Measurements from ENCODE around the gene DAG1.

Gene DAG1

GRCh38 chr3:49469936-49470713 lies at the start of gene DAG1:
DAG1 (plus strand) TSS chr3:49470267; CDS start chr3:49510535, 40,268 bp downstream.
- Histone ChIP-seq H3K27me3 (replicated peaks; ENCODE audit: control insufficient read depth, insufficient read depth, low read length) (no peaks in the 10 kb centered on the region), H3K4me1 (ENCODE audit: control insufficient read depth, insufficient read depth, low read length) (peaks cover 34% of the 10 kb centered on the region), H3K9me3 (ENCODE audit: control insufficient read depth, low read length) (no peaks in the 10 kb centered on the region), H3K4me3 (ENCODE audit: low read length) (peak within 1 kb of the TSS; percentile 88), H3K9ac (ENCODE audit: low read length) (peak within 1 kb of the TSS; percentile 93), H3K36me3 (ENCODE audit: control insufficient read depth, insufficient read depth, low read length, severe bottlenecking) (no peaks in the 10 kb centered on the region)
- peak; percentile 98 for DNase-seq (ENCODE audit: low read depth)

- H3K9me3 ChIP-seq (ENCODE audit: control insufficient read depth, low read length): no peaks in the 10 kb centered on the region
- H3K9ac ChIP-seq (ENCODE audit: low read length): no peak overlapping the region
- H3K27me3 ChIP-seq (replicated peaks; ENCODE audit: control insufficient read depth, insufficient read depth, low read length): no peaks in the 10 kb centered on the region
- H3K36me3 ChIP-seq (ENCODE audit: control insufficient read depth, insufficient read depth, low read length, severe bottlenecking): peaks cover 15% of the 10 kb centered on the region
- no peak for DNase-seq (ENCODE audit: low read depth)
- H3K4me1 ChIP-seq (ENCODE audit: control insufficient read depth, insufficient read depth, low read length): peaks cover 20% of the 10 kb centered on the region
- no peak overlapping the region for H3K4me3 ChIP-seq (ENCODE audit: low read length)
These were observed 48.1 kb upstream of the DAG1 start for GRCh38 chr3:49421890-49422378.

- Histone ChIP-seq H3K9ac (ENCODE audit: low read length) (no peak within 1 kb of the TSS), H3K9me3 (ENCODE audit: control insufficient read depth, low read length) (no peaks in the 10 kb centered on the region), H3K27me3 (replicated peaks; ENCODE audit: control insufficient read depth, insufficient read depth, low read length) (no peaks in the 10 kb centered on the region), H3K4me1 (ENCODE audit: control insufficient read depth, insufficient read depth, low read length) (peaks cover 22% of the 10 kb centered on the region), H3K4me3 (ENCODE audit: low read length) (no peak within 1 kb of the TSS), H3K36me3 (ENCODE audit: control insufficient read depth, insufficient read depth, low read length, severe bottlenecking) (peaks cover 13% of the 10 kb centered on the region)
- no peak for DNase-seq (ENCODE audit: low read depth)
These were observed 47.5 kb upstream of the DAG1 start, which contains the start of gene AMT for GRCh38 chr3:49422379-49423248. AMT (minus strand) TSS chr3:49422473; CDS start chr3:49422450, 23 bp downstream.

GRCh38 chr3:49424816-49425215 lies 45.3 kb upstream of the DAG1 start:
- no peak for DNase-seq (ENCODE audit: low read depth)
- peaks cover 30% of the 10 kb centered on the region for H3K4me1 ChIP-seq (ENCODE audit: control insufficient read depth, insufficient read depth, low read length)

GRCh38 chr3:49427586-49427985 lies 42.5 kb upstream of the DAG1 start:
- Histone ChIP-seq H3K27me3 (replicated peaks; ENCODE audit: control insufficient read depth, insufficient read depth, low read length) (no peaks in the 10 kb centered on the region), H3K36me3 (ENCODE audit: control insufficient read depth, insufficient read depth, low read length, severe bottlenecking) (peaks cover 13% of the 10 kb centered on the region), H3K4me1 (ENCODE audit: control insufficient read depth, insufficient read depth, low read length) (peaks cover 20% of the 10 kb centered on the region), H3K9ac (ENCODE audit: low read length) (no peak overlapping the region), H3K9me3 (ENCODE audit: control insufficient read depth, low read length) (no peaks in the 10 kb centered on the region), H3K4me3 (ENCODE audit: low read length) (no peak overlapping the region)
- DNase-seq (ENCODE audit: low read depth): no peak

More at GRCh38 chr3:49424816-49425215, 45.3 kb upstream of the DAG1 start:
- Histone ChIP-seq H3K9me3 (ENCODE audit: control insufficient read depth, low read length) (no peaks in the 10 kb centered on the region), H3K36me3 (ENCODE audit: control insufficient read depth, insufficient read depth, low read length, severe bottlenecking) (peaks cover 13% of the 10 kb centered on the region), H3K9ac (ENCODE audit: low read length) (no peak overlapping the region), H3K4me3 (ENCODE audit: low read length) (no peak overlapping the region), H3K27me3 (replicated peaks; ENCODE audit: control insufficient read depth, insufficient read depth, low read length) (no peaks in the 10 kb centered on the region)

- peaks cover 13% of the 10 kb centered on the region for H3K36me3 ChIP-seq (ENCODE audit: control insufficient read depth, insufficient read depth, low read length, severe bottlenecking)
- peak overlapping the region; percentile 88 for H3K9ac ChIP-seq (ENCODE audit: low read length)
- H3K27me3 ChIP-seq (replicated peaks; ENCODE audit: control insufficient read depth, insufficient read depth, low read length): no peaks in the 10 kb centered on the region
- H3K4me3 ChIP-seq (ENCODE audit: low read length): peak overlapping the region; percentile 84
- no peak for DNase-seq (ENCODE audit: low read depth)
- no peaks in the 10 kb centered on the region for H3K9me3 ChIP-seq (ENCODE audit: control insufficient read depth, low read length)
- peaks cover 20% of the 10 kb centered on the region for H3K4me1 ChIP-seq (ENCODE audit: control insufficient read depth, insufficient read depth, low read length)
These were observed 41.4 kb upstream of the DAG1 start for GRCh38 chr3:49428752-49429080.

GRCh38 chr3:49434731-49435130 lies 35.3 kb upstream of the DAG1 start:
- Histone ChIP-seq H3K9me3 (ENCODE audit: control insufficient read depth, low read length) (no peaks in the 10 kb centered on the region), H3K4me1 (ENCODE audit: control insufficient read depth, insufficient read depth, low read length) (peaks cover 4% of the 10 kb centered on the region), H3K27me3 (replicated peaks; ENCODE audit: control insufficient read depth, insufficient read depth, low read length) (no peaks in the 10 kb centered on the region), H3K4me3 (ENCODE audit: low read length) (no peak overlapping the region), H3K36me3 (ENCODE audit: control insufficient read depth, insufficient read depth, low read length, severe bottlenecking) (no peaks in the 10 kb centered on the region), H3K9ac (ENCODE audit: low read length) (no peak overlapping the region)
- DNase-seq (ENCODE audit: low read depth): no peak

GRCh38 chr3:49445391-49445790 lies 24.7 kb upstream of the DAG1 start:
- H3K9me3 ChIP-seq (ENCODE audit: control insufficient read depth, low read length): no peaks in the 10 kb centered on the region
- peaks cover 10% of the 10 kb centered on the region for H3K4me1 ChIP-seq (ENCODE audit: control insufficient read depth, insufficient read depth, low read length)
- H3K36me3 ChIP-seq (ENCODE audit: control insufficient read depth, insufficient read depth, low read length, severe bottlenecking): no peaks in the 10 kb centered on the region
- H3K9ac ChIP-seq (ENCODE audit: low read length): no peak overlapping the region
- H3K4me3 ChIP-seq (ENCODE audit: low read length): no peak overlapping the region
- no peak for DNase-seq (ENCODE audit: low read depth)
- H3K27me3 ChIP-seq (replicated peaks; ENCODE audit: control insufficient read depth, insufficient read depth, low read length): no peaks in the 10 kb centered on the region

GRCh38 chr3:49453621-49454020 lies 16.4 kb upstream of the DAG1 start:
- H3K36me3 ChIP-seq (ENCODE audit: control insufficient read depth, insufficient read depth, low read length, severe bottlenecking): no peaks in the 10 kb centered on the region
- no peak overlapping the region for H3K9ac ChIP-seq (ENCODE audit: low read length)
- no peak for DNase-seq (ENCODE audit: low read depth)
- H3K4me3 ChIP-seq (ENCODE audit: low read length): no peak overlapping the region
- peaks cover 18% of the 10 kb centered on the region for H3K4me1 ChIP-seq (ENCODE audit: control insufficient read depth, insufficient read depth, low read length)
- H3K27me3 ChIP-seq (replicated peaks; ENCODE audit: control insufficient read depth, insufficient read depth, low read length): no peaks in the 10 kb centered on the region
- no peaks in the 10 kb centered on the region for H3K9me3 ChIP-seq (ENCODE audit: control insufficient read depth, low read length)

- H3K4me3 ChIP-seq (ENCODE audit: low read length): no peak overlapping the region
- H3K27me3 ChIP-seq (replicated peaks; ENCODE audit: control insufficient read depth, insufficient read depth, low read length): no peaks in the 10 kb centered on the region
- H3K4me1 ChIP-seq (ENCODE audit: control insufficient read depth, insufficient read depth, low read length): peaks cover 18% of the 10 kb centered on the region
- no peaks in the 10 kb centered on the region for H3K9me3 ChIP-seq (ENCODE audit: control insufficient read depth, low read length)
- H3K9ac ChIP-seq (ENCODE audit: low read length): peak overlapping the region; percentile 42
- no peak for DNase-seq (ENCODE audit: low read depth)
- H3K36me3 ChIP-seq (ENCODE audit: control insufficient read depth, insufficient read depth, low read length, severe bottlenecking): no peaks in the 10 kb centered on the region
These were observed 15.6 kb upstream of the DAG1 start for GRCh38 chr3:49454458-49454857.
